NCI-H2171 (cell line): ENCODE data around the gene ATPAF1.

Source experiments
- DNase-seq: peaks from one replicate; lab custom pipeline; 2025; lab: John Stamatoyannopoulos, UW

ATPAF1 gene

DNA sequence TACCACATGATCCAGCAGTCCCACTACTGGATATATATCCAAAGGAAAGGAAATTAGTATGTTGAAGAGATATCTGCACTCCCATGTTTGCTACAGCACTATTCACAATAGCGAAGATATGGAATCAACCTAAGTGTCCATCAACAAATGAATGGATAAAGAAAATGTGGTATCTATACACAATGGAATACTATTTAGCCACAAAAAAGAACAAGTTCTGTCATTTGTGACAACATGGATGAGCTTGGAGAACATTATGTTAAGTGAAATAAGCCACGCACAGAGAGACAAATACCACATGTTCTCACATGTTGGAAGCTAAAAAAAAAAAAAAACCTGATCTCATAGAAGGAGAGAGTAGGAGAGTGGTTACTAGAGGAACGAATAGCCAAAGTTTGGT is 17.7 kb downstream of the ATPAF1 start:
- no peak for DNase-seq

DNA sequence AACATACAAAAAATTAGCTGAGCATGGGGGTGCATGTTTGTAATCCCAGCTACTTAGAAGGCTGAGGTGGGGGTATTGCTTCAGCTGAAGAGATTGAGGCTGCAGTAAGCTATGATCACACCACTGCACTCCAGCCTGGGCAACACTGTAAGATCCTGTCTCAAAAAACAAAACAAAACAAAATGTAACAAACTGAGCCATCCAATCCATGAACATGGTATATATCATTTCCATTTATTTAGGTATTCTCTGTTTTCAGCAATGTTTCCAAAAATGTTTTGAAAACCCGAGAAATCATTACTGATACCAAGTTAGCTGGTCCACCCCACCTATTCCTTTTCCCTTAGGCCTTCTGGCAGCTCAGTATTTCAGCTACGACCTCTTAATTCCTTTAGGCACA is 18.4 kb downstream of the ATPAF1 start:
- DNase-seq: no peak

- no peak for DNase-seq
Observed at GRCh38 chr1:46647611-46648010, 20.6 kb downstream of the ATPAF1 start.

GRCh38 chr1:46646844-46647243 is 21.3 kb downstream of the ATPAF1 start:
- no peak for DNase-seq

- no peak for DNase-seq
Observed at GRCh38 chr1:46646331-46646730, 21.8 kb downstream of the ATPAF1 start.

- no peak for DNase-seq
Observed at GRCh38 chr1:46645815-46646214, 22.3 kb downstream of the ATPAF1 start.

GRCh38 chr1:46643368-46643775 is 24.8 kb downstream of the ATPAF1 start:
- peak; percentile 84 for DNase-seq

- DNase-seq: no peak
Observed at GRCh38 chr1:46642115-46642680, 26.0 kb downstream of the ATPAF1 start.

- DNase-seq: no peak
Observed at GRCh38 chr1:46639547-46639946, 28.6 kb downstream of the ATPAF1 start.

DNA sequence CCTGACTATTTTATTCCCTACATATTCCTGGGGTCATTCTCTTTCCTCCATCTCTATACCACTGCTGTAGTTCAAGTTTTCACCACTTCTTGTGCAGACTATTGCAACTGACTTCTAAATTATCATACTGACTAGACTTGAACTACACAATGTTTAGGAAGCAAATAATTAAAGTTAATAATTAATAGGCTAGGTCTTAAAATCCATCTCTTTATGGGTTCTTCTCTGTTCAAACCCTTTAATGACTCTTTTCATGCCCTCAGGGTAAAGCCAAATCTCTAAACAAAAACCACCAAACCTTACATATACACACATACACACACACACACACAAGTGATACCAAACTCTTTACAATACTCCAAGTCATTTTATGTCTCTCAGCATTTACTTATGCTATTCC is 29.2 kb downstream of the ATPAF1 start:
- no peak for DNase-seq

DNA sequence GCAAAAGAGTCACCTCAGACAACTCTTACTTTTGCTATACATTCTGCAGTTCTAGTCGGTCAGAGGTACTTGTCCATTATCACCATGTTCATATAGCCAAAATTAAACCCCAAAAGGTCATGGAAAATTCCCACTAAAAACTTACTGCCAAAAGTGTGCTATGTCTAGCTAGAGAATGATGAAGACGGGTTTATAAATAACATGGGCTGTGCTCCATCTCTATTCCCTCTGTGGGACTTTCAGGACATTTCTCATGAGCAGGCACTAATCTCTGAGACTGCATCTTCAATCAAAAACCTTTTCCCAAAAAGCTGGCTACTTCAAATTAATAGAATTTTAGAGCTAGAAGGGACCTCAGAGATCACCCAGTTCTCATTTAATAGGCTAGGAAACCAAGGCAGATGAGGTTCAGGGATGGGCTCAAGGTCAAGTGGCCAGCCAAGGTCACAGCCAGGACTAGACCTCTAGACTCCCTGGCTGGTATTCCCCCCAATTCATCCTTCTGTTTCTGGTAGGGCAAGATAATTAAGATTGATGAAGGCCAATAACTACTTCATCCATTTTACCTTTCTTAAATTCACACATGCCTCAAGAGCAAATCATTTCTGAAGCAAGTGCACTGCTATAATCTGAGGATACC is 30.6 kb downstream of the ATPAF1 start:
- no peak for DNase-seq

DNA sequence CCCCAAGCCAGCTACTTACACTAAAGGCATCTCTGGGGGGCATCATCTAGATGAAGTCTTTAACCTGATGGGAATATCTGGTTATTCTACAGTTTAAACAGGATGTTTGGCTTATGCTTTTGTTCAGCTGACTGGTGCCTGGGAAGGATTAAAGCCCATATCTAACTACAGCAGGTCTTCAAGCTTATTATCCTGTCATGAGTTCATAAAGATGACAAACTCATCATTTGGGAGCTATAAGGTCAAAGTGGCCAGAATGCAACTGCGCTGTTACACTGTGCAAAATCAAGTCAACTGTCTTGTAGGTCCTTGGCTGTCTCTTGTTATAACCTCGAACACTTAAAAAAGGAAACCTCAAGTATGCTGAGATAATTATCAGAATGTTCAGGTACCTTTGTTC is 33.0 kb downstream of the ATPAF1 start:
- DNase-seq: no peak

DNA sequence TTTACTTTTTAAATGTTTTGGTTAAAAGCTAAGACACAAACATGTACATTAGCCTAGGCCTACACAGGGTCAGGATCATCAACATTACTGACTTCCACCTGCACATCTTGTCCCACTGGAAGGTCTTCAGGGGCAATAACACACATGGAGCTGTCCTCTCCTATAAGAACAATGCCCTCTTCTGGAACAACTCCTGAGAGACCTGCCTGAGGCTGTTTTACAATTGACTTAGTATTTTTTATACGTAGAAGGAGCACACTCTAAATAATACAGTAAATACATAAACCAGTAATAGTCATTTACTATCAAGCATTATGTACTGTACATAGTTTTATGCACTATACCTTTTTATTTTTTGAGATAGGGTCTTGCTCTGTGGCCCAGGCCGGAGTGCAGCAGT is 37.4 kb downstream of the ATPAF1 start:
- DNase-seq: no peak

DNA sequence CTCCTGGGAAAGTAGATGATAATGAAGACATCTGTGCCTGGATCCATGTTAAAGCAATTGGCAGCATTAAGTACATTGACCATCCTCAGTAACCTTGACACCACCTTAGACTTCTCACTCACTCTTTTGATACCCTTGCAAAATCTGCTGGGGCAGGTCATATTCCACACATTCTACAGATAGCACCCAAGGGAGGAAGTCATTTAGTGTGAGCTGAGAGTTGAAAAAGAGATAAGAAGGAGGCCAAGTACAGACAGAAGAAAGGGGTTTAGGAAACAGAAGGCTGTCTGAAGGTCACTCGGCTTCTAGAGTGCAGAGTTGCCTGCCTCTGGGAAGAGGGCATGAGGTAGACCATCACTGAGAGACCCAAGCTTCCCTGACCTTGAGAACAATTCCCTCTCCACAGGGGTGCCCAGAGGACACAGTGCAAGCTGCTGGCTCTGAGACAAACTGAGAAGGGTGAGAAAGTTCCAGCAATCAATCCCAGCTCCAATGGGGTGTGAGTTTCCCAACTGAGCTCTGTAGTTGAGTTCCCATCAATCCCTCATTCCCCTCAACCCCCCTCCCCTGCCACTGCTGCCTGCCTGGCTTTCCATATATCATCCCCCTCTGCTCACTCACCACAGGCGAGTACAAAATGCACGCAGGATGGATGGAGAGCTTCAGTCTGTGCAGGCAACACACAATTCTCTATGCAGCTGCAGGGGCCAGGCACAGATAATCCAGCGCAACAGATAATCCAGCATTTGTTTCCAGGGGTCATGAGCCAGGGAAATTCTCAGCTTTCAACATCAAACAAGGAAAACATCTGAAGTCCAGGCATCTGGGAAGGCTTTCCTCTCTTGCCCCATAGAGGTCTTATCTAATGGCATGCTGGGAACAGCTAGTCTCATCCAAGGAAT is 44.2 kb downstream of the ATPAF1 start:
- DNase-seq: no peak

DNA sequence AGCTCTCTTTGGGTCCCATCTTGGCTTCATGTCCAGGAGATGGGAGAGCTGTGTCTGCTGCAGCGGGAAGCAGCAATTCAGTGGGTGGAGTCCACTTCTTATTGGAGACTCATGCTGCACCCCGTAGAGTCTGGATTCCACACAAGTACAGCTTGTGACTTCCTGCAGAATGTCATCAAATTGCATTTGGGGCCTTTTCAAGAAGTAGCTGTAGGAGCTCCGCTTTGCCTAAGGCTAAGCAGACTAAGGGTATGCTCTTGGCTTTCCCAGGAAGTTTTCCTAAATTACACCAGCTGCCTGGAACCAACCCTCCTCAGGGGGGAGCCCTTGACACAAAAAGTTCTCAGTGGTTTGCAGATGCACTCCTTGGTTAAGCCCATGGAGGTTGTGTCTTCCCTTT is 45.8 kb downstream of the ATPAF1 start:
- DNase-seq: no peak

GRCh38 chr1:46621930-46622329 is 46.2 kb downstream of the ATPAF1 start:
- no peak for DNase-seq

- no peak for DNase-seq
Observed at GRCh38 chr1:46619656-46620258, 48.4 kb downstream of the ATPAF1 start.

DNA sequence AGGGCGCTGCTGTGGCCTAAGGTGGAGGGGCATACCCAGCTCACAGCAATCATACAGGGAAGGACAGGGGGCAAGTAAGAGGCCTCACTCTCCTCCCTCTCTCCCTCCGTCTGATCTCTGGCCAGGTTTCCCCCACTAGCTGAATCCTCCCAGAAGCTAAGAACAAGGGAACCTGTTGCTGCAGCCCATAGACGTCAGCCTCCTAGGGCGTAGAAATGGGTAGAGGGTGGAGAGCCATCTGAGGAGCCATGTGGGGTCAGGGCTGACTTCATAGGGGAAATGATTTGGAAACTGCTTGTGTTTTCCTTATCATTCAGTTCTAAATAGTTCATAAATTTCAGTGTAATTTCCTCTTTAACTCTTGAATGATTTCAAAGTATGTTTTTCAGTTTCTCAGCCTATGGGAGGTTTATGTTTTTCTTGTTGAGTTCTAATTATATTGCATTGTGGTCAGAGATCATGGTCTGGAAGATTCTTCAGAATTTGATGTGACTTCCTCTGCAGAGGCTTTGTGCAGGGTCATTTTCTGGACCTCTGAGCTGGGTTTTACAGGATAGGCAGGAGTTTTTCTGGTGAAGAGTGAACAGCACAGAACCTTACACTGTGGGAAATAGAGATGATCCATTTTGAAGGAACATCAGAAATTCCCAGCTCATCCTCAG is 49.3 kb downstream of the ATPAF1 start:
- DNase-seq: no peak

- DNase-seq: no peak
Observed at GRCh38 chr1:46617833-46618232, 50.3 kb downstream of the ATPAF1 start.

GRCh38 chr1:46617108-46617800 is 50.9 kb downstream of the ATPAF1 start:
- DNase-seq: no peak

GRCh38 chr1:46616277-46617107 is 51.7 kb downstream of the ATPAF1 start, which contains the start of gene MOB3C:
TSS of gene MOB3C (minus strand) at chr1:46616811. CDS start at chr1:46613321, 3,490 bp downstream.
- no peak for DNase-seq
